ENCODE results near the gene GBP4. TPM values are rescaled to one million over a fixed set of nuclear protein-coding genes. Genes with fewer than 3 reads are reported as not detected.
"Not testable (repeated sequence)": the region's sequence is repeated elsewhere in the genome, so short reads cannot be mapped to it uniquely, and the experiment has no call there.

Gene GBP4, protein sequence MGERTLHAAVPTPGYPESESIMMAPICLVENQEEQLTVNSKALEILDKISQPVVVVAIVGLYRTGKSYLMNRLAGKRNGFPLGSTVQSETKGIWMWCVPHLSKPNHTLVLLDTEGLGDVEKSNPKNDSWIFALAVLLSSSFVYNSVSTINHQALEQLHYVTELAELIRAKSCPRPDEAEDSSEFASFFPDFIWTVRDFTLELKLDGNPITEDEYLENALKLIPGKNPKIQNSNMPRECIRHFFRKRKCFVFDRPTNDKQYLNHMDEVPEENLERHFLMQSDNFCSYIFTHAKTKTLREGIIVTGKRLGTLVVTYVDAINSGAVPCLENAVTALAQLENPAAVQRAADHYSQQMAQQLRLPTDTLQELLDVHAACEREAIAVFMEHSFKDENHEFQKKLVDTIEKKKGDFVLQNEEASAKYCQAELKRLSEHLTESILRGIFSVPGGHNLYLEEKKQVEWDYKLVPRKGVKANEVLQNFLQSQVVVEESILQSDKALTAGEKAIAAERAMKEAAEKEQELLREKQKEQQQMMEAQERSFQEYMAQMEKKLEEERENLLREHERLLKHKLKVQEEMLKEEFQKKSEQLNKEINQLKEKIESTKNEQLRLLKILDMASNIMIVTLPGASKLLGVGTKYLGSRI
- 100 to 1,000 TPM in 1 of 2 donors, 10 to 100 TPM in 1; 38.5 to 123 TPM for total RNA-seq

GRCh38 chr1:89198491-89199072 lies at the start of gene GBP4:
GBP4 (minus strand) TSS chr1:89198942; CDS start chr1:89198834, 108 bp downstream.
- peak within 1 kb of the TSS; percentile 99 to 100 for H3K27ac Mint-ChIP-seq
- no peaks in the 10 kb centered on the region for H3K9me3 Mint-ChIP-seq
- H3K36me3 Mint-ChIP-seq, result peaks cover 39% of the 10 kb centered on the region
- H3K4me1 Mint-ChIP-seq (ENCODE audit: low read depth in 2 of 2), result peaks cover 63 to 84% of the 10 kb centered on the region in 2 donors
- no peaks in the 10 kb centered on the region for H3K27me3 Mint-ChIP-seq
- peak within 1 kb of the TSS; percentile 94 for H3K4me3 Mint-ChIP-seq
- ATAC-seq (peak; percentile 81 to 92), DNase-seq (ENCODE audit: low spot score) (peak; percentile 76)

DNA sequence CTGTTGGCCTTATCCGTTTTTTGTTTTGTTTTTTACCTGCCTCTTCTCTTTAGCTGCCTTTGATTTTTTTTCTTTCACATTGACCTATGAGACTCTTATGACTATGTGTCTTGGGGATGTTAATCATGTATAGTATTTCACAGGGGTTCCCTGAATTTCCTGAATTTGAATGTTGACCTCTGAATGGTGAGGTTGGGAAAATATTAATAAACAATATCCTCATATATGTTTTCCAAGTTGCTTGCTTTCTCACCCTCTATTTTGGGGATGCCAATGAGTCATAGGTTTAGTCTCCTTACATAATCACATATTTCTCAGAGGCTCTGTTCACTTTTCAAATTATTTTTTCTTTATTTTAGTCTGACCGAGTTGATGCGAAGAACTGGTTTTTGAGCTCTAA lies 44.3 kb upstream of the GBP4 start:
- Mint-ChIP-seq H3K4me1 (ENCODE audit: low read depth in 2 of 2) (peaks cover 17 to 31% of the 10 kb centered on the region in 2 donors), H3K9me3 (peaks cover 15% of the 10 kb centered on the region), H3K27ac (no peak overlapping the region), H3K4me3 (no peak overlapping the region), H3K27me3 (no peaks in the 10 kb centered on the region), H3K36me3 (peaks cover 64% of the 10 kb centered on the region)
- ATAC-seq (no peak), DNase-seq (ENCODE audit: low spot score) (no peak)

DNA sequence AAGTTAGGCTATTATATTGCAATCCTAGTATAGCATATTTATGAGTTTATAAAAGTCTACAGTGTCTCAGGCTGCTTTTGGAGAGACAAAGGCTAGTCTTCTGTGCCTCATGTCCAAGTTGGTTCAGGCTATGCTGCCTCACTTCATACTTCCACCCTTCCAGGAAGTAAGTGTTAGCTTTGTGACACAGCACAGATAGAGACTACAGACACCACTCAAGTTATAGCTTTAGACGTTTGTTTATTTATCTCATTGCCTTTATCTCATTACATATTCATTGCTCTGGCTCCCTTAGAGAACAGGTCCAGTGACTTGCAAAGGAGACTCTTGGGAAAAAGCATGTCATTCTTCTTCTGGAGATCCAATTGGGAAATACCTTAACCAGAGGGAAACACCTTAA lies 22.6 kb upstream of the GBP4 start:
- Mint-ChIP-seq H3K4me3 (no peak overlapping the region), H3K36me3 (peaks cover 25% of the 10 kb centered on the region), H3K9me3 (peaks cover 2% of the 10 kb centered on the region), H3K27me3 (no peaks in the 10 kb centered on the region), H3K4me1 (ENCODE audit: low read depth in 2 of 2) (peaks cover 0 to 15% of the 10 kb centered on the region in 2 donors), H3K27ac (peak overlapping the region in 1 of 2 donors; percentile 37)
- DNase-seq (ENCODE audit: low spot score), result no peak
- ATAC-seq, result no peak

GRCh38 chr1:89219851-89220250 lies 21.1 kb upstream of the GBP4 start:
- not testable (repeated sequence) for ATAC-seq; DNase-seq (ENCODE audit: low spot score); H3K4me3 Mint-ChIP-seq; H3K27me3 Mint-ChIP-seq; H3K27ac Mint-ChIP-seq; H3K9me3 Mint-ChIP-seq
- Mint-ChIP-seq H3K36me3 (peaks cover 15% of the 10 kb centered on the region), H3K4me1 (ENCODE audit: low read depth in 2 of 2) (peaks cover 0 to 15% of the 10 kb centered on the region in 2 donors)

DNA sequence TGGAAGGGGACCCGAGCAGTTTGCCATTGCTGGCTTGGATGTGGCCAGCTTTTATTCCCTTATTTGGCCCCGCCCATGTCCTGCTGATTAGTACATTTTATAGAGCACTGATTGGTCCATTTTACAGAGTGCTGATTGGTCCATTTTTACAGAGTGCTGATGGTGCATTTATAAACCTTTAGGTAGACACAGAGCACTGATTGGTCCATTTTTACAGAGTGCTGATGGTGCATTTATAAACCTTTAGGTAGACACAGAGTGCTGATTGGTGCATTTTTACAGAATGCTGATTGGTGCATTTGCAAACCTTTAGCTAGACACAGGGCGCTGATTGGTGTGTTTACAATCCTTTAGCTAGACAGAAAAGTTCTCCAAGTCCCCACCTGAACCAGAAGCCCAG lies 20.2 kb upstream of the GBP4 start:
- peaks cover 14% of the 10 kb centered on the region for H3K36me3 Mint-ChIP-seq
- H3K27ac Mint-ChIP-seq; H3K9me3 Mint-ChIP-seq; H3K27me3 Mint-ChIP-seq; H3K4me3 Mint-ChIP-seq; ATAC-seq; DNase-seq (ENCODE audit: low spot score): not testable (repeated sequence)
- H3K4me1 Mint-ChIP-seq (ENCODE audit: low read depth in 2 of 2), result peaks cover 0 to 15% of the 10 kb centered on the region in 2 donors

DNA sequence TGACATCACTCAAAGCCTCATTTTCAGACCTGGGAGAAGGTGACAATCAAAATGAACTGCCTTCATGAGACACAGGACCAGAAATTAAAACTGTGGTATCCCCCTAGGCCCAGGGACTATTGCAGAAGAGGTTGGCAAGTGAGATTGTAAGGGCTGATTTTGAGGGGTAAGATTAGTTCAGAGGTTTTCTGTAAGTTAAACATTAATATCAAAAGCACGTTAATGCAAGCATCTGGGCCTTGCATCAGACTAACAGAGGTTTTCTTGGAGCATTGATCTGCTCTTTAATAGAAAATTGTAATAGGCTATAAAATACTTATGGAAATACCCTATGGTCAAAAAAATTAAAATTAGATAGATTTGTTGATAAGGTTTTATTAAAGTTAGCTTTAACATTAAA lies 14.6 kb upstream of the GBP4 start:
- H3K4me3 Mint-ChIP-seq, result no peak overlapping the region
- ATAC-seq (no peak), DNase-seq (ENCODE audit: low spot score) (no peak)
- H3K4me1 Mint-ChIP-seq (ENCODE audit: low read depth in 2 of 2), result no peaks in the 10 kb centered on the region
- H3K36me3 Mint-ChIP-seq, result peaks cover 18% of the 10 kb centered on the region
- no peak overlapping the region for H3K27ac Mint-ChIP-seq
- H3K9me3 Mint-ChIP-seq, result no peaks in the 10 kb centered on the region
- H3K27me3 Mint-ChIP-seq, result no peaks in the 10 kb centered on the region

- DNase-seq (ENCODE audit: low spot score) (no peak), ATAC-seq (no peak)
- no peak overlapping the region for H3K4me3 Mint-ChIP-seq
- peaks cover 4% of the 10 kb centered on the region for H3K9me3 Mint-ChIP-seq
- H3K36me3 Mint-ChIP-seq, result peaks cover 14% of the 10 kb centered on the region
- H3K27ac Mint-ChIP-seq, result no peak overlapping the region
- no peaks in the 10 kb centered on the region for H3K27me3 Mint-ChIP-seq
- H3K4me1 Mint-ChIP-seq (ENCODE audit: low read depth in 2 of 2), result peaks cover 0 to 3% of the 10 kb centered on the region in 2 donors
Measured at GRCh38 chr1:89211035-89211634, 12.4 kb upstream of the GBP4 start.

DNA sequence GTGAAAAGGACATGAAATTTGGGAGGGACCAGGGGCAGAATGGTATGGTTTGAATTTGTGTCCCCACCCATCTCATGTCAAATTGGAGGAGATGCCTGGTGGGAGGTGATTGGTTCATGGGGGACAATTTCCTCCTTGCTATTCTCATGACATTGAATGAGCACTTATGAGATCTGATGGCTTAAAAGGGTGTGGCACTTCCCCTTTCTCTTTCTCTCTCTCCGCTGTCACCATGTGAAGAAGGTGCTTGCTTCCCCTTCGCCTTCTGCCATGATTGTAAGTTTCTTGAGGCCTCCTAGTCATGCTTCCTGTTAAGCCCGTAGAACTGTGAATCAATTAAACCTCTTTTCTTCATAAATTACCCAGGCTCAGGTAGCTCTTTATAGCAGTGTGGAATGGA lies 7.6 kb upstream of the GBP4 start:
- H3K27ac Mint-ChIP-seq, result no peak overlapping the region
- H3K9me3 Mint-ChIP-seq, result peaks cover 10% of the 10 kb centered on the region
- H3K36me3 Mint-ChIP-seq, result peaks cover 24% of the 10 kb centered on the region
- no peak for ATAC-seq
- no peak for DNase-seq (ENCODE audit: low spot score)
- H3K27me3 Mint-ChIP-seq, result no peaks in the 10 kb centered on the region
- H3K4me3 Mint-ChIP-seq, result no peak overlapping the region
- peaks cover 12 to 14% of the 10 kb centered on the region in 2 donors for H3K4me1 Mint-ChIP-seq (ENCODE audit: low read depth in 2 of 2)

DNA sequence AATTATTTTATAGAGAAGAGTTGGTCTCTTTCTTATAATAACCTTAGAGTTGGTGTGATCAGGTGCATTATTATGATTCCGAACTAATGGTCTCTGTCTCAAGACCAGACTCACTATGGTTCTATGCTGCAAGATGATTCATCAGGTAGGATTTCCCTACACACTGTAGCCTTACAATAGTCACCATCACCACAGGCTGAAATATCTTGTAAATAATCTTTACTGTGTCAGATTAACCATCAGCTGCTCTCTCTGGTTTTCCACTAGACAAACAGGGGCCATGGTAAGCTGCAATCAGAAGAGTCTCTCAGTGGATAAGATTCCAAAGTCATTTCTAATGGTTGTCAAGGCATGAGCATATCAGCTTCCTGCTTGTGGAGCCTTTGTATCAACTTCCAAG lies 4.4 kb upstream of the GBP4 start:
- Mint-ChIP-seq H3K4me1 (ENCODE audit: low read depth in 2 of 2) (peaks cover 27 to 41% of the 10 kb centered on the region in 2 donors), H3K27ac (no peak overlapping the region), H3K27me3 (no peaks in the 10 kb centered on the region), H3K9me3 (peaks cover 10% of the 10 kb centered on the region), H3K4me3 (no peak overlapping the region), H3K36me3 (peaks cover 17% of the 10 kb centered on the region)
- no peak for ATAC-seq
- no peak for DNase-seq (ENCODE audit: low spot score)

DNA sequence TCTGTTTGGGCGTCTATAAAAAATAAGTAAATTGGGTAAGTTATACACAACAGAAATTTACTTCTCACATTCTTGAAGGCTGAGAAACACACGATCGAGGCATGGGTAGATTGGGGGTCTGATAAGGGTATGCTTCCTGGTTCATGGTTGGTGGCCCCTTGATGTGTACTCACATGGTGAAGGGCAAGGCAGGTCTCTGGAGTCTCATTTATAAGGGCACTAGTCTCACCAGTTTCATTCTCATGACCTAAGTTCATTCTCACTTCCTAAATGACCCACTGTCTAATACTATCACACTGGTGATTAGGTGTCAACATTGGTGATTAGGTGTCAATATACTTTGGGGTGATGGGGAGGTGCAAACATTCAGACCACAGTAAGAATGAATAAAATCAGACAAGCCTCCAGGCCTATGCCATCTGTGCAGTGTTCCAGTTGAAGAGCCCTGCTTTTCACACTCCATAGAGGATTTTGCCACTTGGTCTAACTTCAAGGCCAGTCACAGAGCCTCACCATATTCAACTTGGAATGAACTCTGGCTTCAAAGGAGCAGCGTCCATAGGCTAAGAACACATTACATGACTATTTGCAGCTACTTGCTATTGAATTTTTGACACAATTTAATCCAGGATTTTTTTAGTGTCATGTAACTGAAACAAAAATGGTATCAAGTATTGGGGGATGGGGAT lies 2.5 kb upstream of the GBP4 start:
- Mint-ChIP-seq H3K9me3 (peaks cover 7% of the 10 kb centered on the region), H3K36me3 (peaks cover 28% of the 10 kb centered on the region), H3K4me1 (ENCODE audit: low read depth in 2 of 2) (peaks cover 42 to 60% of the 10 kb centered on the region in 2 donors), H3K27ac (peak overlapping the region; percentile 99 to 100), H3K4me3 (peak overlapping the region; percentile 94), H3K27me3 (no peaks in the 10 kb centered on the region)
- no peak for DNase-seq (ENCODE audit: low spot score)
- no peak for ATAC-seq

DNA sequence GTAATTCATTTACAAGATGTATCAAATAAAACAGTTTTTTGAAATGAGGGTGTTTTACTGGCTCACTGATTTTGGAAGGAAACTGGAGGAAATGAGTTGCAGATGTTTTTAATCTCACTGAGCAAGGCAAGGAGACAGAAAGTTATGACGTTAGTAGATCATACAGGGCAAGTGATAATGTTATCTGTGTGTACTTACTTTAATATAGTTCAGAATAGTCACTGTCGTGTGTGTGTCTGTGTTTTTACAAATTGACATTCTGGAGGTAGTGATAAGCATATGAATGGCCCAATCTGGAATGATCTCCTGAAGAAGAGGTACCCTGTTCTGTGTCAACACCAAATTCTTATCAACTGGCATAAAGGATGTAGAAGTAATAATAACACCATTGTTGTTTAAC lies 1.9 kb upstream of the GBP4 start:
- H3K9me3 Mint-ChIP-seq, result peaks cover 7% of the 10 kb centered on the region
- ATAC-seq (peak in 1 of 2 donors; percentile 41), DNase-seq (ENCODE audit: low spot score) (no peak)
- peak overlapping the region; percentile 99 to 100 for H3K27ac Mint-ChIP-seq
- no peaks in the 10 kb centered on the region for H3K27me3 Mint-ChIP-seq
- peak overlapping the region; percentile 94 for H3K4me3 Mint-ChIP-seq
- H3K4me1 Mint-ChIP-seq (ENCODE audit: low read depth in 2 of 2), result peaks cover 48 to 66% of the 10 kb centered on the region in 2 donors
- H3K36me3 Mint-ChIP-seq, result peaks cover 31% of the 10 kb centered on the region

DNA sequence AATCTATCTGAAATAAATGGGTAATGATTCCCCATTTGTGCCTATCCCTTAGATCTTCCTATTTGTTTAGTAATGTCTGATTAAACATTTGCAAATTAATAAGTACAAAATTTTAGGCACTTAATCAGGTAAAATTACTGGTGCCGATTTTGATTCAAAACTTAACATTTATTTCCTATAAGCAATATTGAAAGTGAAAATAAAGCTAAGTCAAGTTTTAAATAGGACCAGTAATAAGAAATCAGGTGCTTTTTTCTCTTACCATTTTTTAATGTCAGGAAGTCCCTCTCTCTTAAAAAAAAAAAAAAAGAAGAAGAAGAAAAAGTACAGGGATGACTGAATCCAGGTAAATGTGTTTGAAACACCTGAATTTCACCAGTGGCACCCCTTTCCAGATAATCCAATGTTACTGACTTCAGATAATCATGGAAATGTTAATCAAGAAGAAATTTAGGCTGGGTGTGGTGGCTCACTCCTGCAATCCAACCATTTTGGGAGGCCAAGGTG lies 836 bp upstream of the GBP4 start:
- no peak for DNase-seq (ENCODE audit: low spot score)
- peak overlapping the region; percentile 94 for H3K4me3 Mint-ChIP-seq
- H3K36me3 Mint-ChIP-seq, result peaks cover 39% of the 10 kb centered on the region
- no peak for ATAC-seq
- peak overlapping the region; percentile 99 to 100 for H3K27ac Mint-ChIP-seq
- H3K27me3 Mint-ChIP-seq, result no peaks in the 10 kb centered on the region
- peaks cover 7% of the 10 kb centered on the region for H3K9me3 Mint-ChIP-seq
- peaks cover 59 to 77% of the 10 kb centered on the region in 2 donors for H3K4me1 Mint-ChIP-seq (ENCODE audit: low read depth in 2 of 2)

- Mint-ChIP-seq H3K36me3 (peaks cover 44% of the 10 kb centered on the region), H3K9me3 (no peaks in the 10 kb centered on the region)
- no peak for ATAC-seq
Measured at GRCh38 chr1:89198081-89198480, 661 bp downstream of the GBP4 start.

More at GRCh38 chr1:89198081-89198480, 661 bp downstream of the GBP4 start:
- no peak for DNase-seq (ENCODE audit: low spot score)
- Mint-ChIP-seq H3K27me3 (no peaks in the 10 kb centered on the region), H3K4me1 (ENCODE audit: low read depth in 2 of 2) (peaks cover 65 to 86% of the 10 kb centered on the region in 2 donors), H3K4me3 (peak overlapping the region; percentile 94), H3K27ac (peak overlapping the region; percentile 99 to 100)
